OCI-LY3 (cell line): ENCODE results near the gene HEXD.

Source experiments
- H2AFZ ChIP-seq: fragments of 200-600, 300-600 bp; shearing (Covaris generic); 2 replicates; pipeline ENCODE4 v1.6.0; 2014; ENCODE audit warnings: antibody characterized with exemption, low read depth, low read length
- H3K27ac ChIP-seq: fragments of 200-600, 300-600 bp; sonication (generic); 2 replicates; pipeline ENCODE4 v1.5.1; 2014; ENCODE audit warnings: mild to moderate bottlenecking, low read length, moderate library complexity, mixed read lengths
- H3K27me3 ChIP-seq: fragments of 200-600, 300-600 bp; sonication (generic); 2 replicates; pipeline ENCODE4 v1.6.1; 2014; ENCODE audit warnings: low read depth, low read length, mixed read lengths
- H3K36me3 ChIP-seq: fragments of 200-600, 300-600 bp; sonication (generic); replicated peaks from 2 replicates; pipeline ENCODE3; 2014; ENCODE audit warnings: low read depth, low read length, mixed read lengths
- H3K4me1 ChIP-seq: fragments of 300-600, 200-600 bp; sonication (generic); 2 replicates; pipeline ENCODE4 v1.6.1; 2014; ENCODE audit warnings: low read length, mixed read lengths
- H3K4me2 ChIP-seq: fragments of 200-600, 300-600 bp; sonication (generic); 2 replicates; pipeline ENCODE4 v1.6.1; 2014; ENCODE audit warnings: low read length, mixed read lengths
- H3K4me3 ChIP-seq: fragments of 300-600, 200-600 bp; sonication (generic); 2 replicates; pipeline ENCODE4 v1.5.1; 2014; ENCODE audit warnings: antibody characterized with exemption, mild to moderate bottlenecking, low read length, moderate library complexity
- H3K79me2 ChIP-seq: fragments of 300-600, 200-600 bp; shearing (Covaris generic); 2 replicates; pipeline ENCODE4 v1.6.1; 2014; ENCODE audit warnings: mild to moderate bottlenecking, low read length, mixed read lengths
- H3K9ac ChIP-seq: fragments of 300-600, 200-600 bp; shearing (Covaris generic); 2 replicates; pipeline ENCODE4 v1.6.0; 2014; ENCODE audit warnings: mild to moderate bottlenecking, low read length, moderate library complexity
- H3K9me3 ChIP-seq: fragments of 200-600, 300-600 bp; shearing (Covaris generic); 2 replicates; pipeline ENCODE4 v1.6.1; 2014; ENCODE audit warnings: low read length, mixed read lengths; ENCODE audit not compliant: insufficient read depth
- H4K20me1 ChIP-seq: fragments of 200-600, 300-600 bp; sonication (generic); 2 replicates; pipeline ENCODE4 v1.6.1; 2016; ENCODE audit warnings: low read length, mixed read lengths; ENCODE audit not compliant: insufficient read depth
- CTCF ChIP-seq: fragments of 200-600, 300-600 bp; sonication (generic); IDR thresholded peaks from 2 replicates; pipeline ENCODE4 v1.5.1; 2014; ENCODE audit warnings: antibody characterized with exemption, low read length, low read depth
- EZH2phosphoT487 ChIP-seq: fragments of 200-600 bp; shearing (Covaris generic); IDR thresholded peaks from 2 replicates; pipeline ENCODE4 v1.6.1; 2018; ENCODE audit warnings: antibody characterized with exemption, mixed run types, low read depth

Gene HEXD

DNA sequence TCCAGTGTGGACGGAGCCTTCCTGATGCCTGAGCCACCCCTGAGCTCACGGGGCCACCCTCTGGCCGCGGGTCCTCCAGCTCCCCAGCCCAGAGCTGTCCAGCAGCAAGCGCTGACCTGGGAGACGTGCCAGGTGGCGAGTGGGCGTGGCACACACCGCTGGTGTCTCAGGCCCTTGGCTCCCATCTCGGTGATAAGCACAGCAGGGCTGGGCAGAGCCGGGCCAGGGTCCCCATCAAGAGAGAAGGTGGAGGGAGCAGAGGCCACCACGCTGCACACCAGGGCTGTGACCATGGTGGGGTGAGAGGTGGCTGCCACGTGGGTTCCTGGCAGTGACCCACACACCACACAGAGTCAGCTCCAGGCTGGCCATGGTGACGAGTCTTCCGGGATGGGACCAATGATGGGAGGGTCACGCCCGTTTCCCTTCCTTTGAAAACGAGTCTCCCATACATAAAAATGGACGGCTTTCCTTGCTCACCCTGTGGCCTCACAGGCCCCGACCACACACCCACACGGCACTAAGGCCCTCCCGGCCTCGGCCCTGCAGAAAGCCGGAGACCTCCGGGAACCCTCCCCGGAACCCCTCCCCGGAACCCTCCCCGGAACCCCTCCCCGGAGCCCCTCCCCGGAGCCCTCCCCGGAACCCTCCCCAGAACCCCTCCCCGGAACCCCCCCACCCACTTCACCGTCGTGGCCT lies 29.8 kb upstream of the HEXD start:
- TF ChIP-seq EZH2phosphoT487 (no peak), CTCF (no peak)
- H4K20me1 ChIP-seq, result no peaks in the 10 kb centered on the region
- H3K9me3 ChIP-seq, result no peaks in the 10 kb centered on the region
- H3K27me3 ChIP-seq, result no peaks in the 10 kb centered on the region
- H3K4me3 ChIP-seq, result no peak overlapping the region
- H3K27ac ChIP-seq, result no peak overlapping the region
- H3K9ac ChIP-seq, result no peak overlapping the region
- no peaks in the 10 kb centered on the region for H3K36me3 ChIP-seq
- no peak overlapping the region for H2AFZ ChIP-seq
- no peaks in the 10 kb centered on the region for H3K79me2 ChIP-seq
- no peaks in the 10 kb centered on the region for H3K4me1 ChIP-seq
- H3K4me2 ChIP-seq, result no peak overlapping the region

DNA sequence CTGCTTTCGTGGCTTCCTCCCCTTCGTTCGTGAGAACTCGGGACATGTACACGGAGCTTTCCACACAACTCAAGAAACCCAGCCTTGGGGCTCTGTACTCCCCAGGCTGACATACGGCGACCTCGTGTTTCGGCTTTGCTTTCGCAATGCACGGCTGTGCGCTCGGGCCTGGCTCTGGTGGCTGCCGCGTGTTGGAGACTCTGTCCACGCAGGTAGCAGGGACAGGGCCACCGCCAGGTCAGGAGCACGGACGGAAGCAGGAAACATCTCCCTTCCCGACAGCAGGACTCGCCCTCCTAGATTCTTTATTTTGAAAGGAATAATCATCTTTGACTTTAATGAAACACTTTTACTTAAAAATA lies 29.2 kb upstream of the HEXD start:
- Histone ChIP-seq H3K79me2 (no peaks in the 10 kb centered on the region), H3K9ac (no peak overlapping the region), H3K9me3 (no peaks in the 10 kb centered on the region), H3K4me2 (no peak overlapping the region), H3K27ac (no peak overlapping the region), H3K27me3 (no peaks in the 10 kb centered on the region), H4K20me1 (no peaks in the 10 kb centered on the region), H3K36me3 (no peaks in the 10 kb centered on the region), H3K4me1 (no peaks in the 10 kb centered on the region), H3K4me3 (no peak overlapping the region), H2AFZ (no peak overlapping the region)
- TF ChIP-seq EZH2phosphoT487 (no peak), CTCF (no peak)

DNA sequence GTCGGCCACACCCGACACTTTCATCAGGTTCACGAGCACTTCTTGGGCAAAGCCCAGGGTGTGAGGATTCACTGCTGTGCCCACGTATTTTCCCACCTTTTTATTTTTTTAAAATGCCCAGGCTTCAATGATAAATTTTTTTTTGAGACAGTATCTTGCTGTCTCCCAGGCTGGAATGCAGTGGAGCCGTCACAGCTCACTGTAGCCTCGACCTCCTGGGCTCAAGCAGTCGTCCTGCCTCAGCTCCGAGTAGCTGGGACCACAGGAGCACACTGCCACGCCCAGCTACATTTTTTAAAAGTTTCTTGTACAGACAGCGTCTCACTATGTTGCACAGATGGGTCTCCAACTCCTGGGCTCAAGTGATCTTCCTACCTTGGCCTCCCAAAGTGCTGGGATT lies 28.8 kb upstream of the HEXD start:
- no peak overlapping the region for H3K4me2 ChIP-seq

More for the DNA sequence above, 28.8 kb upstream of the HEXD start:
- H3K79me2 ChIP-seq, result no peaks in the 10 kb centered on the region
- TF ChIP-seq EZH2phosphoT487, result no peak
- no peak for TF ChIP-seq CTCF
- H3K27ac ChIP-seq, result no peak overlapping the region
- no peak overlapping the region for H3K4me3 ChIP-seq
- no peaks in the 10 kb centered on the region for H3K36me3 ChIP-seq
- H2AFZ ChIP-seq, result no peak overlapping the region
- H3K4me1 ChIP-seq, result no peaks in the 10 kb centered on the region
- no peaks in the 10 kb centered on the region for H4K20me1 ChIP-seq
- H3K9me3 ChIP-seq, result no peaks in the 10 kb centered on the region
- H3K9ac ChIP-seq, result no peak overlapping the region
- H3K27me3 ChIP-seq, result no peaks in the 10 kb centered on the region
